HepG2 (cell line): ENCODE measurements around the gene TP73. TPM values are rescaled to one million over a fixed set of nuclear protein-coding genes. Genes with fewer than 3 reads are reported as not detected.

ENCODE experiments used
- ARNT2 ChIP-seq: sonication (generic); formaldehyde crosslinking; IDR thresholded peaks from 2 replicates; pipeline ENCODE4 v1.8.0; 2022; ENCODE audit warnings: mild to moderate bottlenecking, low read depth, missing genetic modification reagents, moderate library complexity
- BHLHE40 ChIP-seq: IDR thresholded peaks from 2 replicates; pipeline ENCODE4 v1.6.1; 2011; ENCODE audit warnings: low read length, improper control_type of control experiment
- CENPT ChIP-seq: sonication (generic); formaldehyde crosslinking; IDR thresholded peaks from 2 replicates; pipeline ENCODE4 v1.8.0; 2022; ENCODE audit warnings: low read depth, mild to moderate bottlenecking, moderate library complexity, missing genetic modification reagents
- CHCHD3 ChIP-seq: sonication (generic); formaldehyde crosslinking; IDR thresholded peaks from 2 replicates; pipeline ENCODE4 v1.8.0; 2022; ENCODE audit warnings: mild to moderate bottlenecking, missing genetic modification reagents, moderate library complexity
- FOXO4 ChIP-seq: sonication (generic); formaldehyde crosslinking; conservative IDR thresholded peaks from 2 replicates; pipeline ENCODE4 v1.8.1; 2023; ENCODE audit warnings: missing genetic modification reagents
- HMGA1 ChIP-seq: sonication (generic); formaldehyde crosslinking; conservative IDR thresholded peaks from 2 replicates; pipeline ENCODE4 v1.4.0; 2020; ENCODE audit warnings: missing genetic modification reagents
- KAT7 ChIP-seq: IDR thresholded peaks from 2 replicates; pipeline ENCODE4 v1.6.1; 2018; ENCODE audit warnings: borderline replicate concordance, missing compliant biosample characterization
- MXD1 ChIP-seq: sonication (generic); formaldehyde crosslinking; IDR thresholded peaks from 2 replicates; pipeline ENCODE4 v1.4.0; 2020; ENCODE audit warnings: mild to moderate bottlenecking, missing genetic modification reagents
- NFE2L2 ChIP-seq: fragments of 150-350 bp; IDR thresholded peaks from 2 replicates; pipeline ENCODE4 v1.6.1; 2014; ENCODE audit warnings: low read length
- NFKB2 ChIP-seq: sonication (generic); formaldehyde crosslinking; IDR thresholded peaks from 2 replicates; pipeline ENCODE4 v1.4.0; 2020; ENCODE audit warnings: missing genetic modification reagents, borderline replicate concordance
- PPARG ChIP-seq: conservative IDR thresholded peaks from 2 replicates; pipeline ENCODE4 v1.6.1; 2016; ENCODE audit warnings: missing biosample characterization, missing genetic modification reagents
- SKI ChIP-seq: fragments of 450-650 bp; IDR thresholded peaks from one replicate; pipeline ENCODE4 v1.6.1; 2018; ENCODE audit warnings: mild to moderate bottlenecking; ENCODE audit not compliant: partially characterized antibody
- UBTF ChIP-seq: sonication (generic); formaldehyde crosslinking; IDR thresholded peaks from 2 replicates; pipeline ENCODE4 v1.4.0; 2020; ENCODE audit warnings: mild to moderate bottlenecking, missing genetic modification reagents
- USF2 ChIP-seq, 2 experiments: sonication (generic) in 1 of 2; formaldehyde crosslinking in 1 of 2; IDR thresholded peaks; 2 replicates each; pipeline versions ENCODE4 v1.5.1 to v1.6.1; 2011 to 2020; ENCODE audit warnings: borderline replicate concordance in 1 of 2, low read depth in 1 of 2, low read length in 1 of 2, mild to moderate bottlenecking in 1 of 2, missing genetic modification reagents in 1 of 2, moderate library complexity in 1 of 2
- ZBTB25 ChIP-seq: IDR thresholded peaks from 2 replicates; pipeline ENCODE4 v1.6.1; 2018; ENCODE audit warnings: missing genetic modification reagents
- ZFYVE20 ChIP-seq: sonication (generic); formaldehyde crosslinking; IDR thresholded peaks from 2 replicates; pipeline ENCODE4 v1.8.0; 2023; ENCODE audit warnings: low read depth, mild to moderate bottlenecking, moderate library complexity, missing genetic modification reagents, borderline replicate concordance
- ZNF160 ChIP-seq: sonication (generic); formaldehyde crosslinking; IDR thresholded peaks from 2 replicates; pipeline ENCODE4 v1.8.0; 2022; ENCODE audit warnings: mild to moderate bottlenecking, inconsistent platforms, missing genetic modification reagents
- ZNF34 ChIP-seq: sonication (generic); formaldehyde crosslinking; IDR thresholded peaks from 2 replicates; pipeline ENCODE4 v1.4.0; 2020; ENCODE audit warnings: mild to moderate bottlenecking, missing genetic modification reagents, borderline replicate concordance
- ZNF7 ChIP-seq: IDR thresholded peaks from 2 replicates; pipeline ENCODE4 v1.6.1; 2016; ENCODE audit warnings: missing biosample characterization, missing genetic modification reagents
- ZNF772 ChIP-seq: sonication (generic); formaldehyde crosslinking; IDR thresholded peaks from 2 replicates; pipeline ENCODE4 v1.5.0; 2020; ENCODE audit warnings: mild to moderate bottlenecking, missing genetic modification reagents
- ZSCAN9 ChIP-seq: IDR thresholded peaks from 2 replicates; pipeline ENCODE4 v1.6.1; 2016; ENCODE audit warnings: borderline replicate concordance
- polyA plus RNA-seq, 8 experiments: library from polyadenylated mRNA; depleted of rRNA in 3 of 8; stranded (reverse) in 7 of 8; unstranded in 1 of 8; fragments of >200 nt; fragmentation: Illumina TruSeq in 4 of 8; extraction: Trizol in 4 of 8; gene quantifications; 2 replicates each; pipeline versions ENCODE4 v1.2.1 to v1.2.3, GENCODE V29; 2011 to 2016; ENCODE audit warnings: low read depth in 4 of 8, missing spikeins in 1 of 8, mixed read lengths in 1 of 8; ENCODE audit not compliant: insufficient read depth in 1 of 8
- total RNA-seq, 5 experiments: library from RNA; depleted of rRNA; stranded (reverse); fragments of >200 nt; fragmentation: Illumina TruSeq; extraction: Trizol; gene quantifications; 2 replicates each; pipeline ENCODE4 v1.2.3, GENCODE V29; 2016; ENCODE audit warnings: low read depth in 1 of 5

The TP73 gene
- total and polyA plus RNA-seq, 2 of the 13 experiments (the other 11 are each of a cell fraction or from before 2014, with no cell fraction given): 0.49 to 1.1 TPM

- TF ChIP-seq UBTF: no peak
- peak; percentile 33; the same call in 1 of the 2 replicates for TF ChIP-seq CENPT
- TF ChIP-seq BHLHE40: no peak
- no peak for TF ChIP-seq ZNF160
- TF ChIP-seq NFKB2 (CRISPR knock-in tag): peak; percentile 57; the same call in 1 of the 2 replicates
- no peak for TF ChIP-seq FOXO4
- TF ChIP-seq KAT7: no peak
- no peak for TF ChIP-seq PPARG
- no peak for TF ChIP-seq ZNF7 (CRISPR knock-in tag)
- no peak for TF ChIP-seq ARNT2 (CRISPR knock-in tag)
- 0 out of 2 replicates have a peak, but pooled peaks have one; percentile 41 for TF ChIP-seq MXD1 (CRISPR knock-in tag)
- TF ChIP-seq NFE2L2: no peak
- TF ChIP-seq ZSCAN9: 0 out of 2 replicates have a peak, but pooled peaks have one; percentile 81
- TF ChIP-seq ZFYVE20 (CRISPR knock-in tag): no peak
- no peak for TF ChIP-seq ZNF34 (CRISPR knock-in tag)
- TF ChIP-seq USF2 (IDR thresholded peaks at IDR 0.05; ENCODE audit: low read depth, low read length): no peak
- TF ChIP-seq USF2 (CRISPR knock-in tag; IDR thresholded peaks at IDR 0.05; ENCODE audit: borderline replicate concordance): no peak
- TF ChIP-seq CHCHD3 (CRISPR knock-in tag): no peak
- TF ChIP-seq SKI: peak; percentile 13
- peak; percentile 61; the same call in 1 of the 2 replicates for TF ChIP-seq ZNF772 (CRISPR knock-in tag)
- no peak for TF ChIP-seq HMGA1 (CRISPR knock-in tag)
- TF ChIP-seq ZBTB25 (CRISPR knock-in tag): peak; percentile 30; the same call in 1 of the 2 replicates
Observed at GRCh38 chr1:3717715-3718601, 65.6 kb downstream of the TP73 start (continued).
